ENCODE results near the gene ZNF580. TPM values are rescaled to one million over a fixed set of nuclear protein-coding genes. Genes with fewer than 3 reads are reported as not detected.

The ZNF580 gene
- total and polyA plus RNA-seq, 3 experiments from 2014 or later = 15.2 to 41.3 (median 39.6) TPM

DNA sequence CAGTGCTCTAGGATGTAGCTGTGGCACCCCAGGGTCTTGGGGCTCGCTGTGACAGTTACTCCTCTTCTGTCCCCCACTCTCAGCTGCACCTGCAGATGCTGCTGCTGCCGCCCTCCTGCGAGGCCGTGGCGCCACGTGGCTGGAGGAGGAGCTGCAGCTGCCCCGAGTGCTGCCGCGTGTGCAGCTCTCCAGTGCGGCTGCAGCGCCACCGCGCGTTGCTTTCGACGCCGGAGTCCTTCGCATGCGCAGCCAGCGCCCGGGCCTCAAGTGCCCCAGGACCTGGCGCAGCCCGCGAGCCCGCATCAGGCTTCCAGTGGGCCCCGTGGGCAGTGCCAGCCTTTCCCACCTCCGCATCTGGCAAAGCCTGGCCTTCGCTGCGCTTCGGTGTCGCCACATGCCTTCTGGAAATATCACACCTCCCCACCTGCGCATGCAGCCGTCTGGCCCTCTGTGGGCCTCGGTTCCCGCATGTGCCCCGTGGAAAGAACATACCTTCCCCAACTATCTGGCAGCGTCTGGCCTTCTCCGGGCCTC, 692 bp upstream of the ZNF580 start:
- Mint-ChIP-seq H3K27ac (peak overlapping the region; percentile 63 to 98 (median 83)), H3K27me3 (peaks cover 0 to 4% of the 10 kb centered on the region in 2 donors), H3K36me3 (peaks cover 3 to 34% (median 8%) of the 10 kb centered on the region in 3 donors), H3K9me3 (peaks cover 0 to 3% (median 0%) of the 10 kb centered on the region in 5 donors), H3K4me1 (peaks cover 62 to 80% (median 72%) of the 10 kb centered on the region in 3 donors), H3K4me3 (peak overlapping the region; percentile 69 to 86 (median 73))
- POLR2A ChIA-PET = interaction anchor here (1.7 to 1.9 kb wide), 2 partner anchors 14 to 35 kb away, joined by 4 to 10 read pairs; partner anchors contain the start of gene U2AF2
- Histone ChIP-seq H3K9me3 (ENCODE audit: low read length) (no peaks in the 10 kb centered on the region), H3K27ac (ENCODE audit: low read depth, low read length) (peak overlapping the region; percentile 69), H3K36me3 (ENCODE audit: insufficient read depth, low read length) (no peaks in the 10 kb centered on the region), H3K4me1 (ENCODE audit: insufficient read depth, low read length) (peaks cover 53% of the 10 kb centered on the region), H3K27me3 (ENCODE audit: insufficient read depth, low read length, poor library complexity, severe bottlenecking) (no peaks in the 10 kb centered on the region), H3K4me3 (ENCODE audit: low read length) (peak overlapping the region; percentile 41)
- CTCF ChIA-PET = interaction anchor here (0.8 to 2.3 kb wide), 5 partner anchors 9 to 136 kb away, joined by 4 to 11 read pairs (median 4); partner anchors contain the start of genes ZNF784 and ZNF865
- DNase-seq = peak; percentile 55 to 82 (median 69)

DNA sequence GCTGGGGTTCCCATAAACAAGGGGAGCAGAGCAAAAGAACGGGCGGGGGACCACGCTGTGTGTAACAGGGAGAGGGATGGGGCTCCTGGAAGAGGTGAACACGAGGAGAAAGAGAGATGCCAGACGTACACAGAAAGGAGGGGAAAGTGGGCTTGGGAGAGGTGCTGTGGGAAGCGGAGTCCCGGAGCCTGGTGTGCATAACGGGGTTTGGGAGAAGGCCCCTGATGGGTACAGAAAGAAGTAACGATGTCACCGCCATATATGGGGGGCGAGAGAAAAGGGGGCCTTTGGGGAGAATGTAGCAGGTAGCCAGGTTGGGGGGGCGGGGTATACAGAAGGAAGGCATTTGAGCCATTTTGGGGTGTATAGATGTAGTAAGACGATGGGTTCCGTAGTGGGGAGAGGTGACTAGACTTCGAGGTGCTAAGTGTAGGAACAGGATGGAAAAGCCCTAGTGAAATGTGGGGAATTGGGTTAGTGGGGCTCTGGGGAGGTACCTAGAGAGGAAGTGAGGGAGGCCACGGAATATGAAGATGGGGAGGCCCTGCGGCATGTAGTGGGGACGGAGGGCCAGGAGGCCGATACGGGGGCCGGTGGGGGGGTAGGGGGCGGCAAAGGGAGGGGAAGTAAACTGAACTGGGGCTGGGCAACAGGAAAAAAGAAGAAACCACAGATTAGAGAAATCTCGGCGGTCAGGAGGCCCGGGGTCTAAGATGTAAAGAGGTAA, 787 bp downstream of the ZNF580 start:
- H3K27ac ChIP-seq (ENCODE audit: low read depth, low read length) = peak overlapping the region; percentile 69
- peak in 3 of 5 donors; percentile 36 to 56 (median 39) for DNase-seq
- peaks cover 41% of the 10 kb centered on the region for H3K4me1 ChIP-seq (ENCODE audit: insufficient read depth, low read length)
- peaks cover 4% of the 10 kb centered on the region for H3K36me3 ChIP-seq (ENCODE audit: insufficient read depth, low read length)
- Mint-ChIP-seq H3K9me3 (peaks cover 0 to 3% (median 0%) of the 10 kb centered on the region in 5 donors), H3K4me3 (peak overlapping the region; percentile 84 to 97 (median 92)), H3K27ac (peak overlapping the region; percentile 84 to 97 (median 90)), H3K27me3 (no peaks in the 10 kb centered on the region), H3K36me3 (peaks cover 3 to 27% (median 6%) of the 10 kb centered on the region in 3 donors), H3K4me1 (peaks cover 50 to 71% (median 63%) of the 10 kb centered on the region in 3 donors)
- H3K27me3 ChIP-seq (ENCODE audit: insufficient read depth, low read length, poor library complexity, severe bottlenecking) = no peaks in the 10 kb centered on the region
- no peaks in the 10 kb centered on the region for H3K9me3 ChIP-seq (ENCODE audit: low read length)
- CTCF ChIA-PET = interaction anchor here (1.7 to 1.9 kb wide), 2 partner anchors 10 to 11 kb away, joined by 9 to 14 read pairs; no protein-coding TSS in a partner anchor
- POLR2A ChIA-PET = interaction anchor here (0.7 to 2.6 kb wide), 5 partner anchors 13 to 42 kb away, joined by 4 to 23 read pairs (median 10); partner anchors contain the start of genes FIZ1, U2AF2 and ZNF784
- H3K4me3 ChIP-seq (ENCODE audit: low read length) = peak overlapping the region; percentile 95

DNA sequence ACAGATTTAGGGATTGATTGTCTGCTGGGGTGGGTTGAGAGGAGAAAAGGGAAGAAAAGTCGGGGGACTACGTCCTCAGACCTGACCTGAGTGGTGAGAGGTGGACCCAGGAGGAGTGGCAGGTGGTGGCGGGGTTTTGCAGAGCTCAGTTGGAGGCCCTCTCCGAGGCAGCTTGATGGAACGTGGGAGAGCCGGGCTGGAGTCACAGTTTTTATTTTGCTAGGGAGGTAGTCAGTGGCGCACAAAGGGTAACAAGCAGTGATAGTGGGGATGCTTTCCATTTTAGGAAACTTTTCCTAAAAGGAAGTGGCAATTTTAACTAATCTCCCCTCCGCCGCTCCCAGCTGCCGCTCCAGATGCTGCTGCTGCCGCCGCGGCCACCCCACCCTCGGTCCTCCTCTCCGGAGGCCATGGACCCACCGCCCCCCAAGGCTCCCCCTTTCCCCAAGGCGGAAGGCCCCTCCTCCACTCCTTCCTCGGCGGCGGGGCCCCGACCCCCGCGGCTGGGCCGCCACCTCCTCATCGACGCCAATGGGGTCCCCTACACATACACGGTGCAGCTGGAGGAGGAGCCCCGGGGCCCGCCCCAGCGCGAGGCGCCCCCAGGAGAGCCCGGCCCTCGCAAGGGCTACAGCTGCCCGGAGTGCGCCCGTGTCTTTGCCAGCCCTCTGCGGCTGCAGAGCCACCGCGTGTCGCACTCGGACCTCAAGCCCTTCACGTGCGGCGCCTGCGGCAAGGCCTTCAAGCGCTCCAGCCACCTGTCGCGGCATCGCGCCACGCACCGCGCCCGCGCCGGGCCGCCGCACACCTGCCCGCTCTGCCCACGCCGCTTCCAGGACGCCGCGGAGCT, 1.6 kb downstream of the ZNF580 start:
- Histone ChIP-seq H3K9me3 (ENCODE audit: low read length) (no peaks in the 10 kb centered on the region), H3K36me3 (ENCODE audit: insufficient read depth, low read length) (peaks cover 4% of the 10 kb centered on the region), H3K27me3 (ENCODE audit: insufficient read depth, low read length, poor library complexity, severe bottlenecking) (no peaks in the 10 kb centered on the region), H3K4me1 (ENCODE audit: insufficient read depth, low read length) (peaks cover 35% of the 10 kb centered on the region), H3K27ac (ENCODE audit: low read depth, low read length) (peak overlapping the region; percentile 72), H3K4me3 (ENCODE audit: low read length) (peak overlapping the region; percentile 95)
- Mint-ChIP-seq H3K4me3 (peak overlapping the region; percentile 84 to 98 (median 95)), H3K36me3 (peaks cover 3 to 26% (median 6%) of the 10 kb centered on the region in 3 donors), H3K9me3 (peaks cover 0 to 3% (median 0%) of the 10 kb centered on the region in 5 donors), H3K4me1 (peaks cover 47 to 68% (median 61%) of the 10 kb centered on the region in 3 donors), H3K27ac (peak overlapping the region; percentile 85 to 98 (median 96)), H3K27me3 (no peaks in the 10 kb centered on the region)
- DNase-seq = peak in 1 of 5 donors; percentile 48
- ChIA-PET CTCF (interaction anchor here (0.7 to 1.9 kb wide), 4 partner anchors 10 to 22 kb away, joined by 3 to 14 read pairs (median 6); partner anchors contain the start of gene U2AF2), POLR2A (interaction anchor here (0.7 to 2.6 kb wide), 6 partner anchors 11 to 43 kb away, joined by 3 to 23 read pairs (median 4); partner anchors contain the start of genes FIZ1, U2AF2 and ZNF784)

DNA sequence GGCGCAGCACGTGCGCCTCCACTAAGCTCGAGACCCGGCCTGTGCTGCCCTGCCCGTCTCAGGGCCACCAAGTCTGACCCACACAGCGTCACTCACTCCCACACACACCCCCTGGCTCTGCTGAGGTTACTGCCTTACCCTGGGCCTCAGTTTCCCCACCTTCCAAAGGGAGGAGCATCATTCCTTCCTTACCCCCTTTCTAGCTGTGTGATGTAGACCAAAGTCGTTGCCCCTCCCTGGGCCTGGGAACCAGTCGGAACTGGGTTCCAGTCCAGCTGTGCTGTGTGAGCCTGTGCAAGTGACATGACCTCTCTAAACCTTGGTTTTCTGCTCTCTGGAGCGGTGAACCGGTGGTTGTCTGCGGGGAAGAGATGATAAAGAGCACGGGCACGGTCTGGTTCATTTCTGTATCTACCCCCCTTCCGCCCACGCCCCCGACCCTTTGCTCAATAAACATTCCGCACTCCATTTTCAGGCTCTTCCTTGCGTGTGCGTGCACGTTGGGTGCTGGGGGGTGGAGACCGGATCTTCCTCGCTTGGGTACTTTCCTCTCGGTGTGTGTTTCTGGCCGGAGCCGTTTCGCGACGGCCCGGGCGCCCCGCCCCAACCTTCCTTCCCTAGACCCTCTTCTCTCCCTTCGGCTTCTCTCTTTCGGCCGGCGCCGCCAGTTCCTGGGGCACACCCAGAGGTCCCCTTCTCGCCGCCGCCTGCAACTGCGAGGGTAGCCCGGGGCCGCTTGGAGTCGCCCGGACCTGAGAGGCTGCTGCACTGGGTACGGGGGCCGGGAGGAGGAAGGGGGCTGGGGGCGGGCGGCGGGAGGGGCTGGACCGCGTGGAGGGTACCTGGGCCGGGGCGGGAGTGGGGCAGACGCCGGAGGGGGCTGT, 2.4 kb downstream of the ZNF580 start, which contains the start of gene ZNF581:
Gene ZNF581, plus strand, starts transcription at position 647 of the 884 bp plus-strand sequence. CDS start 923 bp downstream, outside the sequence.
- peak within 1 kb of the TSS; percentile 85 to 98 (median 96) for H3K27ac Mint-ChIP-seq
- Histone ChIP-seq H3K27ac (ENCODE audit: low read depth, low read length) (peak within 1 kb of the TSS; percentile 72), H3K4me1 (ENCODE audit: insufficient read depth, low read length) (peaks cover 33% of the 10 kb centered on the region), H3K9me3 (ENCODE audit: low read length) (no peaks in the 10 kb centered on the region), H3K4me3 (ENCODE audit: low read length) (peak within 1 kb of the TSS; percentile 95), H3K27me3 (ENCODE audit: insufficient read depth, low read length, poor library complexity, severe bottlenecking) (no peaks in the 10 kb centered on the region), H3K36me3 (ENCODE audit: insufficient read depth, low read length) (peaks cover 4% of the 10 kb centered on the region)
- H3K27me3 Mint-ChIP-seq = no peaks in the 10 kb centered on the region
- H3K9me3 Mint-ChIP-seq = peaks cover 0 to 3% (median 0%) of the 10 kb centered on the region in 5 donors
- ChIA-PET POLR2A (interaction anchor here (0.7 to 2.6 kb wide), 4 partner anchors 10 to 41 kb away, joined by 3 to 23 read pairs (median 8); partner anchors contain the start of genes U2AF2 and ZNF784), CTCF (interaction anchor here (0.7 to 1.9 kb wide), 5 partner anchors 10 to 23 kb away, joined by 3 to 14 read pairs (median 4); partner anchors contain the start of gene U2AF2)
- H3K4me1 Mint-ChIP-seq = peaks cover 44 to 65% (median 58%) of the 10 kb centered on the region in 3 donors
- H3K4me3 Mint-ChIP-seq = peak within 1 kb of the TSS; percentile 84 to 98 (median 94)
- peak; percentile 65 to 84 (median 72) for DNase-seq
- H3K36me3 Mint-ChIP-seq = peaks cover 3 to 20% (median 3%) of the 10 kb centered on the region in 3 donors

DNA sequence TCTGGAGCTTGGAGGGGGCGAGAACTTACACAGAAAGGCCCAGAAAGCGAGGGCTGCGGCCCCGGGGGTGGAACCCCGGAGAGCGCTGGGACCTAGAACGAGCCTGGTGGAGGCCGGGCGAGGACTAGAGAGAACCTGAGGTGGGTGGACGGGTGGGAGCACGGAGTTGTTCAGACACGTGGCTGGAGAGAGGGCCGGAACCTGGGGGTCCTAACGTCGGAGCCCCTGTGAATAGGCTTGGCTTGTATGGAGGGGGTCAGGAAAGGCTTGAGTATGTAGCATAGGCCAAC, 3.0 kb downstream of the ZNF580 start:
- Mint-ChIP-seq H3K9me3 (peaks cover 0 to 3% (median 0%) of the 10 kb centered on the region in 5 donors), H3K4me3 (peak overlapping the region; percentile 84 to 98 (median 87)), H3K27me3 (no peaks in the 10 kb centered on the region), H3K36me3 (peaks cover 3 to 18% (median 3%) of the 10 kb centered on the region in 3 donors), H3K4me1 (peaks cover 44 to 65% (median 57%) of the 10 kb centered on the region in 3 donors), H3K27ac (peak overlapping the region; percentile 81 to 95 (median 90))
- Histone ChIP-seq H3K27me3 (ENCODE audit: insufficient read depth, low read length, poor library complexity, severe bottlenecking) (no peaks in the 10 kb centered on the region), H3K4me3 (ENCODE audit: low read length) (peak overlapping the region; percentile 71), H3K36me3 (ENCODE audit: insufficient read depth, low read length) (peaks cover 4% of the 10 kb centered on the region), H3K4me1 (ENCODE audit: insufficient read depth, low read length) (peaks cover 37% of the 10 kb centered on the region), H3K9me3 (ENCODE audit: low read length) (no peaks in the 10 kb centered on the region), H3K27ac (ENCODE audit: low read depth, low read length) (peak overlapping the region; percentile 72)
- DNase-seq = no peak
- CTCF ChIA-PET = interaction anchor here (1.1 kb wide), 2 partner anchors 9 to 12 kb away, joined by 3 to 4 read pairs; no protein-coding TSS in a partner anchor
- POLR2A ChIA-PET = interaction anchor here (2.6 kb wide), 1 partner anchor 11 kb away, joined by 23 read pairs; the partner anchor contains the start of gene U2AF2

DNA sequence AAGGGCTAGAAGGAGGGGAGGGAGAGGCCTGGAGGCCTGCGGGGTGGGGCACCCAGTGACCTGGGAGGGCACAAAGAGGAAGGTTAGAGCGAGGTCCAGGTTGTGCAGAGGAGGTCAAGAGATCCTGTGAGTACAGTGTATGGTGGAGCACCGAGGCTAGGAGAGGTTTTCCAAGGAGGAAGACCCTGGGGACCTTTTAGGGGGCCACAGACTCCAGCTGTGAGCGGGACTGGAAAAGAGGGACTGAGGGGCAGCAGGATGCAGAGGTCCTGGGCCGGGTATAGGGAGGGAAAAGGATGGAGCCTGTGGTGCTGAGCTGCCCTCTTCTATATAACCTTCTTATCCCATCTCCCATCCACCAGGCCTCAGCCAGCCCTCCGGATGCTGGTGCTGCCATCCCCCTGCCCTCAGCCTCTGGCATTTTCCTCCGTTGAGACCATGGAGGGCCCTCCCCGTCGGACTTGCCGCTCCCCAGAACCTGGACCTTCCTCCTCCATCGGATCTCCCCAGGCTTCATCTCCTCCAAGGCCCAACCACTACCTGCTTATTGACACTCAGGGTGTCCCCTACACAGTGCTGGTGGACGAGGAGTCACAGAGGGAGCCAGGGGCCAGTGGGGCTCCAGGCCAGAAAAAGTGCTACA, 3.5 kb downstream of the ZNF580 start:
- POLR2A ChIA-PET = interaction anchor here (2.0 to 2.6 kb wide), 2 partner anchors 10 kb away, joined by 6 to 23 read pairs; partner anchors contain the start of gene U2AF2
- Mint-ChIP-seq H3K4me1 (peaks cover 40 to 62% (median 52%) of the 10 kb centered on the region in 3 donors), H3K9me3 (peaks cover 0 to 3% (median 0%) of the 10 kb centered on the region in 5 donors), H3K36me3 (peaks cover 0 to 15% (median 0%) of the 10 kb centered on the region in 3 donors), H3K4me3 (peak overlapping the region; percentile 84 to 98 (median 87)), H3K27me3 (no peaks in the 10 kb centered on the region), H3K27ac (peak overlapping the region; percentile 81 to 95 (median 90))
- Histone ChIP-seq H3K27me3 (ENCODE audit: insufficient read depth, low read length, poor library complexity, severe bottlenecking) (no peaks in the 10 kb centered on the region), H3K36me3 (ENCODE audit: insufficient read depth, low read length) (peaks cover 4% of the 10 kb centered on the region), H3K9me3 (ENCODE audit: low read length) (no peaks in the 10 kb centered on the region), H3K4me3 (ENCODE audit: low read length) (peak overlapping the region; percentile 71), H3K27ac (ENCODE audit: low read depth, low read length) (peak overlapping the region; percentile 72), H3K4me1 (ENCODE audit: insufficient read depth, low read length) (peaks cover 37% of the 10 kb centered on the region)
- no peak for DNase-seq
- CTCF ChIA-PET = interaction anchor here (1.1 kb wide), 3 partner anchors 9 to 13 kb away, joined by 3 to 4 read pairs (median 4); no protein-coding TSS in a partner anchor

All from CD8-positive, alpha-beta memory T cell (primary cell).